Adrenal gland (tissue), 5 donors: Measurements from ENCODE around the gene PLEKHG7.

Experiments used
- POLR2A ChIP-seq, 2 donors: fragments of 450-650 bp; IDR thresholded peaks; one replicate each; pipeline ENCODE4 v1.6.1; 2017; ENCODE audit warnings: antibody characterized with exemption in 2 of 2, mild to moderate bottlenecking in 2 of 2, moderate library complexity in 1 of 2
- TF ChIP-seq, protein P1 (sequence below), 6 experiments: fragments of 450-650 bp in 4 of 6; fragments of 200-600 bp in 2 of 6; sonication (generic) in 1 of 6; IDR thresholded peaks; 1 replicate in 5 of 6; 2 replicates in 1 of 6; pipeline versions ENCODE4 v1.5.1 to v1.8.0; 2016 to 2021; ENCODE audit warnings: antibody characterized with exemption in 6 of 6, mild to moderate bottlenecking in 2 of 6, moderate library complexity in 1 of 6
- donor health status: DM: no; HTN: no; CAD: no.

DNA sequence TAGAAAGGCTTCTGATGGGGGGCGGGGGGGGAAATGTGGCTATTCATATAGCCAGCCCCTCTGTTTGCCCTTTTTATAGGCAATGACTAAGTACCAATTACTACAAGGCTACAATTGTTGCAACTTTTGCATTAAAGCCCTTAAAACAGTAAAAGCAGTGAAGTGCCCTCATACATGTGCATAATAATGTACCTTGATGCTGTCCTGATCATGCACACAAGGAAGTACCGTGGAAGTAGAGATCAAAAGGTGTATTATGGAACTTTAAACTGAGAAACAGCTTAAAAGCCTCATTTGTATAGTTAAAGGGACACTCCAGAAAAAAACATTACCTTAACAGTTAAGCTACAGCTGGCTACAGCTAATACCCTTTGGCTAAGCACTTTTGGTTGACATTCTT, 111.8 kb downstream of the PLEKHG7 start:
- no peak for TF ChIP-seq POLR2A (IDR thresholded peaks at IDR 0.05)
- TF ChIP-seq, protein P1, sequence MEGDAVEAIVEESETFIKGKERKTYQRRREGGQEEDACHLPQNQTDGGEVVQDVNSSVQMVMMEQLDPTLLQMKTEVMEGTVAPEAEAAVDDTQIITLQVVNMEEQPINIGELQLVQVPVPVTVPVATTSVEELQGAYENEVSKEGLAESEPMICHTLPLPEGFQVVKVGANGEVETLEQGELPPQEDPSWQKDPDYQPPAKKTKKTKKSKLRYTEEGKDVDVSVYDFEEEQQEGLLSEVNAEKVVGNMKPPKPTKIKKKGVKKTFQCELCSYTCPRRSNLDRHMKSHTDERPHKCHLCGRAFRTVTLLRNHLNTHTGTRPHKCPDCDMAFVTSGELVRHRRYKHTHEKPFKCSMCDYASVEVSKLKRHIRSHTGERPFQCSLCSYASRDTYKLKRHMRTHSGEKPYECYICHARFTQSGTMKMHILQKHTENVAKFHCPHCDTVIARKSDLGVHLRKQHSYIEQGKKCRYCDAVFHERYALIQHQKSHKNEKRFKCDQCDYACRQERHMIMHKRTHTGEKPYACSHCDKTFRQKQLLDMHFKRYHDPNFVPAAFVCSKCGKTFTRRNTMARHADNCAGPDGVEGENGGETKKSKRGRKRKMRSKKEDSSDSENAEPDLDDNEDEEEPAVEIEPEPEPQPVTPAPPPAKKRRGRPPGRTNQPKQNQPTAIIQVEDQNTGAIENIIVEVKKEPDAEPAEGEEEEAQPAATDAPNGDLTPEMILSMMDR (IDR thresholded peaks at IDR 0.05): no peak
